HG02759 (cell line): ENCODE data around the gene CPA2.
"Not testable (repeated sequence)": the region's sequence is repeated elsewhere in the genome, so short reads cannot be mapped to it uniquely, and the experiment has no call there.

Experiments
- ATAC-seq: cut with Tn5 transposase; IDR thresholded peaks from one replicate; pipeline ENCODE4 v1.9.1; 2021; ENCODE audit warnings: mild to moderate bottlenecking, moderate library complexity; ENCODE audit not compliant: unreplicated experiment

The CPA2 gene

DNA sequence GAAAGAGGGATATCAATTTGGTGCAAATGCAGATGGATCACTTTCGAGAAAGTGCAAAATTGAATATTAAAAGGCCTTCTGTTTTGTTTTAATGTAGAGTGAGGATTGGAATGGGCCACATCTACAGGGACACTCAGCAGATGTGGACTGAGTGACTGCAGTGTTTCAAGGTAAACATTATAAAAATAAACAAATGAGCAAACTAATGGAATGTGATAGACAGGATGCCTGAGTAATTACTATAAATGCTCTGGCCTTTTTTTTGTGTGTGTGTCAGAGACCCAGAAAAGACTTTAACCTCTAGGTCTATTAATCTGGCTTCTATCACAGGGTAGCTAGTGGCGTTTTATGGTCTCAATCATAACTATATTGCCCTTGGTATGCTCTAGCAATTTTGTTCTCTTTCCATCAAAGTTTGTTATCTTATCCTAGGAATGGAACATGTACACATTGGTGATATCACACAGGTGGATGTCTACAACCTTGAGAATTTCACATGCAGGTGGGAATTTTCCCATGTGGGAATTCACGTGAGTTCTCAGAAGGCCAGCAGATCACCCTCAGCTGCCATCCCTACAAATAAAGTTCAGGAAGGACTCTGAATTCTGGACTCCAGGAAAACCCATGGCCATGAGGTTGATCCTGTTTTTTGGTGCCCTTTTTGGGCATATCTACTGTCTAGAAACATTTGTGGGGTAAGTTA lies at the start of gene CPA2:
TSS of gene CPA2 (plus strand) at position 606 of the 703 bp plus-strand sequence. CDS start at position 625, 19 bp downstream.
- ATAC-seq: no peak

DNA sequence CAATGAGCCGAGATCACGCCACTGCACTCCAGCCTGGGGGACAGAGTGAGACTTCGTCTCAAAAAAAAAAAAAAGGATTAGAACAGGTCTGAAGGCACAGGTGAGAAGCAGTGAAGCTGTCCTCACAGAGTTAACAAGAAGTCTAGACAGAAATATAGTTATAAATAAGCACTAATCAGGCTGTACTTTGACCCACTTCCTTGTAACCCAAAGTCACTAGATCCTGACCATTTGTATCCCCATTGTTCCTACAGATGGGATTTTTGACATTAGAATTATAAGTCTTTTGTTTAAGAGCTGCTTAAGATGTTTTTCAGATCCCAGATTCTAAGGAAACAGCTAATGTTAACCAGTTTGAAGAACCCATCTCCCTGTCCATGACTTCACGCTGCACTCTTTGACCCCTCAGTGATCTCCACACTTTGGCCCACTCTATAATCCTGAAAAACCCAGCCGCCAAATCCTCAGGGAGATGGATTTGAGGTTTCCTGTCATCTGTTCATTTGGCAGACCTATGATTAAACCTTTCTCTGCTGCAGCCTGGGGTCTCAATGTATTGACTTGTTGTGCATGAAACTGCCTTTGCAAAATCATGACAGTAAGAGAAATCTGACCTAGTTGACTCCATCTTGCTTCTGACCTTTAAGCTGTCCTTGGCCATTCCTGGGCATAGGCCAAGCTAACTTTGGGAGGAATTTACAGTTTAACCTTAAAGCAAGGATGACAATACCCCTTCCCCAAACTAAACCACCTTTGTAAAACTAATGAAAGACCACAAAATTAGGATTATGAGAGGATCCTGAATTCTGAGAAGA lies 47.6 kb upstream of the CPA2 start:
- ATAC-seq: no peak

DNA sequence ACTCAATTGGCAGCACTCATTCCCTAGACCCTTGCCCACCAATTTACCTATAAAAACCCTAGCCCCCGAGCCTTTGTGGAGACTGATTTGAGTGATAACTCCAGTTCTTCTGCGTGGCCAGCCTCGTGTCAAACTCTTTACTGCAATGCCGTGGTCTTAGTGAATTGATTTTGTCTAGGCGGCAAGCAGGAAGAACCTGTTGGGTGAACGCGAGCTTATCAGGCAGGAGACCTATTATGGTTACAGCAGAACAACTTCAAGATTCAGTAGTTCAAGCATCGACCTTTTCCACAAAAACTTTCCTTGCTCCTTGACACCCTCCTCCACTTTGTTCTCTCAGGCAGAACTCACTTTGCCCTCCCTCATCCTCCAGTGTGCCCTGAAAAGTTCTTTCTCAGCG lies 46.8 kb upstream of the CPA2 start:
- ATAC-seq: no peak

DNA sequence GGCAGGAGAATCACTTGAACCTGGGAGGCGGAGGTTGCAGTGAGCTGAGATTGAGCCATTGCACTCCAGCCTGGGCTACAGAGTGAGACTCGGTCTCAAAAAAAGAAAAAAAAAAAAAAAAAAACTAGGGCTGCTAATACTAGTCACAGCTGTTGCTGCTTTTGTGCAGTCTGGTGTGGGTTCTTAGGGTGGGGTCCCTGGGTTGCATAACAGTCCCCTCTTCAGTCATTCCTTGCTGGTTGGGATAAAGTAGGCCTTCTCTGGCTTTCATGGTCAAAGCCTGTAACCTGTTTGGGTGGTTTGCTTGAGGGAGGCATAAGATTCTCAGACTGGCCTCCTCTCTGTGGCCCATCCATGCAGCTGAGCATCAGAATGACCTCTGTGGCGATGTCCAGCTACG lies 44.9 kb upstream of the CPA2 start:
- ATAC-seq: no peak

DNA sequence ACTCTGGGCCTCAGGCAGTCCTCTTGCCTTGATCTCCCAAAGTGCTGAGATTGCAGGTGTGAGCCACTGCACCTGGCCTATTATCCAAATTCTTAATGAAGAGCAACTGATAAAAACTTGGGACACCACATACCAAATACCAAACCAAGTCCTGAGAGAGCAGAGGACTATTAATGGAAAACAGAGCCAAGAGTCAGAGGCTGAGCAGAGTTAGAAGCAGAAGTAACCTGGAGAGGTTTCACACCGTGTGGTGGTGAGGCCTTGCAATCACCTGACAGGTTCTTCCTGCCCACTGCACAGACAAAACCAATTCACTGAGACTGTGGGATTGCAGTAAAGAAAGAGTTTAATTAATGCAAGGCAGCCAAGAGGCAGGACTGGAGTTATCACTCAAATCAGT lies 43.0 kb upstream of the CPA2 start:
- ATAC-seq: no peak

DNA sequence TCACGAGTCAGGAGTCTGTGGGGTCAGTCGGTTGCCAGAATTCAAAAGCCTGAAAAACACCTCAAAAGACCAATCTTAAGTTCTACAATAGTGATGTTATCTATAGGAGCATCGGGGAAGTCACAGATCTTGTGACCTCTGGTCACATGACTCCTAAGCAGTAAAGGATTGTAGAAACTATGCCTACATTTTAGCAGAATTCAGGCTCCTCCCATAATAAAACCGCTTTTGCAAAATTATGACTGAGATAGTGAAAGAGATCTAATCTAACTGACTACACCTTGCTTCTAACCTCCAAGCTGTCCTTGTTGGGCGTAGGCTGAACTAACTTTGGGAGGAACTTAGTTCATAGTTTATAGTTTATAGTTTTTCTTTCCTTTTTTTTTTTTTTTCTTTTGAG lies 42.5 kb upstream of the CPA2 start:
- ATAC-seq: no peak

DNA sequence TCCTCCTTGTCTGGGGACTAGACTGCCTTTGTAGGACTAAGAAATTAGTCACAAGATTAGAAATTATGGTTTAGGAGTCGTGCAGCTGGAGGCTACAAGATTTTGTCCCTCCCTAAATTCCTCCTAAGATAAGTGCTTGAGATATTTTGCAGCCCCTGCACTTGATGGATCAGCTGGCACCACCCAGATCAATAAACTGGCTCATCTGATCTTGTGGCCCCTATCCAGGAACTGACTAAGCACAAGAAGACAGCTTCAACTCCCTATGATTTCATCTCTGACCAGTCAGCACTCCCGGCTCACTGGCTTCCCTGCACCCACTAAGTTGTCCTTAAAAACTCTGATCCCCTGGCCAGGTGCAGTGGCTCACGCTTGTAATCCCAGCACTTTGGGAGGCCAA lies 41.7 kb upstream of the CPA2 start:
- ATAC-seq: not testable (repeated sequence)

DNA sequence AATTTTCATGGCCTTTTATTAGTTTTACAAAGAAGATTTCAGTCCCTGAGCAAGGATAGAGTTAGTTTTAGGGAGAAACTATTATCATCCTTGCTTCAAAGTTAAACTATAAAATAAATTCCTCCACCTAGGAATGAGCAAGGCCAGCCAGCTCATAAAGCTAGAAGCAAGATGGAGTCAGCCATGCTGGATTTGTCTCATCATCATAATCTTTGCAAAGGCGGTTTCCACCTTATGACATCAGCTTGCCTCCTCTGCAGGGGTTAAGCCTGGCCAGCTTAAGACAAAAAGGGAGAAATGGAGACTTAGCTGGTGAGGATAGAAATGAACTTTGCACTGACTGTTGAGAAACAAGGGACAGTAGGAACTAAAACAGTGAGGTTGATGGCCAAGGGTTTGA lies 40.3 kb upstream of the CPA2 start:
- ATAC-seq: no peak

DNA sequence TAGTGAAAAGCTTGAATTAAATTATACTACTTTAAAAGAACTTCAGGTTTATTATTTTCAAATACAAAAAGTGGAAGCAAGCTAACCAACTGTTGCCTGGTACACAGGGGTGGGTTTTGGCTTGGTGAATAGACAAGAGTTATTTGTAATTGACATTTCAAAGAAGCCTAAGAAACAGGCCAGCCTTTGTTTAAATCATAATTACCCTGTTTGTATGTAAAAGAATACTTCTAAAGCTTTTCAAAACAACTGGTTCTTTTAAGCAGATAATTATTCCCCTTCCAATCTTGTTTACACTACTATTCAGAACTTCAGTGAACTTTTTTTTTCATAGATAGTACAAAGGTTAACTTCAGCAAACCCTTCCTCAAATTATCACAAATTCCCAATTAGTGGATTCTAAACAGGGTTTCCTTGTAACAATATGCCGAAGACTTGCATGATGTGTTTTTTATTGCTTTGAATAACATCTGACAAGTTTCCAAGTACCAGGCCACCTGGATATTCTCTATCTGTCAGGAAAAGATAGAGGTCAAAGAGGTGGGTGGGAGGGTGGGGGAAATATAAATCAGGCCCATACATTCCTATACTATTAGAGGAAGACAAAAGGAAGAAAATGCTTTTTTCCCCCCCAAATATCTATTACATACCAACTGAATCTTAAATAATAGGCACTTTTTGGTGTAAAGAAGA lies 38.6 kb upstream of the CPA2 start:
- ATAC-seq: no peak

DNA sequence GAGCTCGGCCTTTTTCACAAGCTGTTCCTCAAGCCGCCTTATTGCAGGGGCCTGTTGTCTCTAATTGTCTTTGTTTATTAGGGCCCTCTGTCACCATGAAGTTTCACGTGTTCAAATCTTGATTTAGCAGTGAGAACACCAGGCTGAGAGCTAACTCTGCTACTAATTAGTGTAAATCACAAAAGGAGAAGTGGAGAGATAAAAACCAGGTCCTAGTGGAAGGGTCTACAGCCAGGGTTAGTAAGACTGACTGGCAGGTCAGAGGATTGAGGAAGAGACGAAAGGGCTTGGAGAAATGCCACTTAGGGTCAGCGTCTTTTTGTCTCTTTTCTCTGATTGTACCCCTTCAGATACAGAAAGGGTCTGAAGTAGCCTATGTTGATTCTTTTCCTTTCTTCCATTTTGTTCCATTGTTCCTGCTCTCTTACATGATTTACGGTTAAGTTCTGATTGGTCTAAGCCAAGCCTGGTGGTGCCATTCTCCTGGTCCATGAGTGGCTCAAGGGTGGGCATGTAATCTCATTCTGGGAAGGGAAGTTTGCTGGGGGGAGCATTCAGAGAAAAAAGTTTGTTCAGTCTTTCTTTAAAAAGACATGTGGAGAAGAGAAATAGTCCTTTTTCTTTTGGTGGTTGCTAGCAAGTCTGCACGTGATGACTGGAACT lies 37.7 kb upstream of the CPA2 start:
- no peak for ATAC-seq

DNA sequence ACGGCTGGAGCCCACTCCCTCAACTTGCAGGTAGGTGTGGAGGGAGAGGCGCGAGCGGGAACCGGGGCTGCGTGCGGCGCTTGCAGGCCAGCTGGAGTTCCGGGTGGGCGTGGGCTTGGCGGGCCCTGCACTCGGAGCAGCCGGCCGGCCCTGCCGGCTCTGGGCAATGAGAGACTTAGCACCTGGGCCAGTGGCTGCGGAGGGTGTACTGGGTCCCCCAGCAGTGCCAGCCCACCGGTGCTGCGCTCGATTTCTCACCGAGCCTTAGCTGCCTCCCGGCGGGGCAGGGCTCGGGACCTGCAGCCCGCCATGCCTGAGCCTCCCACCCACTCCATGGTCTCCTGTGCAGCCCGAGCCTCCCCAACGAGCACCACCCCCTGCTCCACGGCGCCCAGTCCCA lies 36.7 kb upstream of the CPA2 start:
- ATAC-seq: not testable (repeated sequence)

DNA sequence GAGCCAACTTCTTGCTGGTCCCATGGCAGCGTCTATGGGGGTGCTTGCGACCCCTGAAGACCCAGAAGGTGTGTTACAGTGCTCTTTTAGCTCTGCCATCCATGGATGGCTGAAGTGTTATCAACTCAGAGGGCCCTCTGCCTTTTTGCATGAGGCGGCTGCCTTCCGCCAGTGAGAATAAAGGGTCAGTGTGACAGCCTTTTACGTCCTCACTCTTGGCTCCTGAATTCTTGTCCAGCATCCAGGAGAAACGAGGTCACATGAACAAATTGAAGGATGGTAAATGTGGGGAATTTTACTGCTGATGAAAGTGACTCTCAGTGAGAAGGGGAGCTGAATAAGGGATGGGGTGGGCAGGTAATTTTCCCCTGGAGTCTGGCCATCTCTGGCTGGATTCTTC lies 34.9 kb upstream of the CPA2 start:
- ATAC-seq: no peak

DNA sequence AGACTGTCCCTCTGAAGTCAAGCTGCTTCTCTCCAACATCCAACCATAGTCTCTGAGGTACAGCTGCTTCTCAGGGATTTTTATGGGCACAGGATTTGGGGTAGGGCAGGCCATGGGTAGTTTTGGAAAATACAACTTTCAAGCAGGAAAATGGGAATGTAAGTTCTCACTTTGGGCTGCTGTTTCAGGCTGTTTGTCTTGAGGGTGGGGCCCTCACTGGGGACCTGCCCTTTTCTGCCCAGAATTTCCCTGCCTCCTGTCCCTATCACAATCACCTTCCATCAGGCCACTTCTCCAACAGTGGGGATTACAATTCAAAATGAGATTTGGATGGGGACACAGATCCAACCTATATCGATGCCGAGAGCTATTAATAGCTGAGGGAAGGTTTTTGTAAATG lies 34.5 kb upstream of the CPA2 start:
- no peak for ATAC-seq

DNA sequence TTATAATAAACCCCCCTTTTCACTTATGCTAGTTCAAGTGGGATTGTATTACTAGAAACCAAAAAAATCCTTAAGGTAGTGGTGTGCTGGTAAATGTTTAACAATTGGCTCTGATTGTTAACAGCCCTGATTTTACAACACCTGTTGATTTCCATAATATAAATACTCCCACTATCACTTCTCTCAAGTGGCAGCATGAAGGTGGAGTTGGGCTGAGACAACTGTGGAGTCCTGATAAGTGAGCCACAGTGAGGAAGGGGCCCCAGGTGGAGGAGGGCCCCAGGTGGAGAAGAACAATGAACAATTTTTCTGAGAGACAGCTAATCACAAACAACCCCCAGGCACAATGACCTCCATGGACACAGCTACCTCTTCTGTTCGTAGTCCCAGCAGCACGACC lies 32.6 kb upstream of the CPA2 start:
- ATAC-seq: no peak

DNA sequence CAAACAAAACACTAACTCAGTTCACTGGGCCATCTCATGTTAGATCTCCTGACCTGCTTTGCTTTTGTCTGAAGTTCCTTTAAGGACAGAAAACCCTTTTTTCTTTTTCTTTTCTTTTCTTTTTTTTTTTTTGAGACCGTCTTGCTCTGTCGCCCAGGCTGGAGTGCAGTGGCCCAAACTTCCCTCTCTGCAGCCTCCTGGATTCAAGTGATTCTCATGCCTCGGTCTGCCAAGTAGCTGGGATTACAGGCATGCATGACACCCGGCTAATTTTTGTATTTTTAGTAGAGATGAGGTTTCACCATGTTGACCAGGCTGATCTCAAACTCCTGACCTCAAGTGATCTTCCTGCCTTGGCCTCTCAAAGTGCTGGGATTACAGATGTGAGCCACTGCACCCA lies 30.3 kb upstream of the CPA2 start:
- ATAC-seq: not testable (repeated sequence)

DNA sequence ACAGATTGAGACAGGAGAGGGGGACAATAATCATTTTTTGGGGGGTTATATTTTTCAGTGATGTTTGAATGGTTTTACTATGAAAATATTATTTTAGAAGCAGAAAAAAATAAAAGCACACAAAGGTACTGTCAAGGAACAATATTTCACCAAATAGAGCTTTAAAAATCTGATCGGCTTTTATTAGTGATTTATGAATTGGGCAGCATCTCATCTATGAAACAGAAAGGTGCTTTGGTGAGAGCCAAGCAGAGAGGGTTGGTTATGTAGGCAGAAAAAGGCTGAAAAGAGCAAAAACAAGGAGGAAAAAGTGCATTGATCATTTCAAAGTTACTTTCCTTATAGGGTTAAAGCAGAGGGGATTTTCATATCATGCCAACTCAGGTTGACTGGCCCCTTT lies 26.4 kb upstream of the CPA2 start:
- no peak for ATAC-seq

DNA sequence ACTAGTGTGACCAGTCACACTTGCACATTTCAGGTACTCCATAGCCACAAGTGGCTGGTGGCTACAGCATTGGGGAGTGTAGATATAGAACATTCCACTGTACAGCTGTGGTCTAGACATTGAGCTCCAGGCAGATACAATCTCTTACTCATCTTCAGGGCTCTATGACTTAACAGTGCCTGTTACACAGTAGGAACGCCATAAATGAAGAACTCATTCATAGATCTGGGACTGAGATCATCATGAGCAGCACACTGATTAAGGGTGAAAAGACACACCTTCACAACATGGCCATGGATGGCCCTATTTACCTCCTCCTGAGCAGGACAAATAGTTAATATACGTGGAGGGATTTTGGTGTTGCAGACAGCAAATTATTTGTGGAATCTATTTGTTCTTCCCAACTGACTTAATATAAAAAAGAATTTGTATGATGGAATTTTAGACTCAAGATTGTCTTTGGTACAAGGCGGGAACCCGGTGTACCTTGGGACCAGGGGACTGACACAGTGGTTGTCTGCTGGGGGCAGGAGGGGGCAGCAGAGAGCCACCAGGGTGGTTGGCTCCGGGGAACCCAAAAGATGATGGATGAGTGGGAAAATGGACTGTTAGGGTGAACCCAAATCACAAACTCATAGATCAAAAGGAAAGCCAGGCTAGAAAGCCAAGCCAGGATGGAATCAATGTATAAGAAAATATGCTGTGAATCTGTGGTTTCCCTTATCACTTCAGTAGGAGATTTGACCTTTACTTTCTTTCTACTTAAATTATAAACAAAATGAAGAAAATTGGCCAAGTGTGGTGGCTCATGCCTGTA lies 24.3 kb upstream of the CPA2 start:
- no peak for ATAC-seq

DNA sequence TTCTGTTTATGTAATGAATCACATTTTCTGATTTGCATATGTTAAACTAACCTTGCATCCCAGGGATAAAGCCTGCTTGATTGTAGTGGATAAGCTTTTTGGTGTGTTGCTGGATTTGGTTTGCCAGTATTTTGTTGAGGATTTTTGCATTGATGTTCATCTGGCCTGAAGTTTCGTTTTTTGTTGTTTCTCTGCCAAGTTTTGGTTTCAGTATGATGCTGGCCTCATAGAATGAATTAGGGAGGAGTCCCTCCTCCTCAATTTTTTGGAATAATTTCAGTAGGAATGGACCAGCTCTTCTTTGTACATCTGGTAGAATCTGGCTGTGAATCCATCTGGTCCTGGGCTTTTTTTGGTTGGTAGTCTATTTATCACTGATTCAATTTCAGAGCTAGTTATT lies 23.2 kb upstream of the CPA2 start:
- not testable (repeated sequence) for ATAC-seq

DNA sequence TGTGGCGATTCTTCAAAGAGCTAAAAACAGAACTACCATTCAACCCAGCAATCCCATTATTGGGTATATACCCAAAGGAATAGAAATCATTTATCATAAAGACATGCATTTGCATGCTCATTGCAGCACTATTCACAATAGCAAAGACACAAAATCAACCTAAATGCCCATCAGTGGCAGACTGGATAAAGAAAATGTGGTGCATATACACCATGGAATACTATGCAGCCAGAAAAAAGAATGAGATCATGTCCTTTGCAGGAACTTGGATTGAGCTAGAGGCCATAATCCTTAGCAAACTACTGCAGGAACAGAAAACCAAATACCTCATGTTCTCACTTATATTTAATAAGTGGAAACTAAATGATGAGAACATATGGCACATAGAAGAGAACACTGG lies 20.2 kb upstream of the CPA2 start:
- ATAC-seq: not testable (repeated sequence)

DNA sequence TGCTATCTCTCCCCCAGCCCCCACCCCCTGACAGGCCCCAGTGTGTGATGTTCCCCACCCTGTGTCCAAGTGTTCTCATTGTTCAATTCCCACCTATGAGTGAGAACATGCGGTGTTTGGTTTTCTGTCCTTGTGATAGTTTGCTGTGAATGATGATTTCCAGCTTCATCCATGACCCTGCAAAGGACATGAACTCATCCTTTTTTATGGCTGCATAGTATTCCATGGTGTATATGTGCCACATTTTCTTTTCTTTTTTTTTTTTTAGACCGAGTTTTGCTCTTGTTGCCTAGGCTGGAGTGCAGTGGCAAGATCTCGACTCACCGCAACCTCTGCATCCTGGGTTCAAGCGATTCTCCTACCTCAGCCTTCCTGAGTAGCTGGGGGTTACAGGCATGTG lies 17.8 kb upstream of the CPA2 start:
- not testable (repeated sequence) for ATAC-seq
